Effector memory CD8-positive, alpha-beta T cell (primary cell): Measurements from ENCODE around the gene PCGF3.
"Not testable (repeated sequence)": the region's sequence is repeated elsewhere in the genome, so short reads cannot be mapped to it uniquely, and the experiment has no call there.

Source experiments
- ATAC-seq: fragments of 150-1000 bp; cut with Tn5 transposase; replicated peaks from 2 replicates; pipeline ENCODE4 v1.10.0; 2021; ENCODE audit warnings: mild to moderate bottlenecking, moderate library complexity
- DNase-seq, 3 experiments: peaks; one replicate each; pipeline ENCODE4 v3.0.0; 2021
- H3K27ac Mint-ChIP-seq, 2 donors: one replicate each; pipeline ENCODE4 v1.8.0; 2022; ENCODE audit warnings: mild to moderate bottlenecking in 2 of 2, mixed read lengths in 2 of 2, moderate library complexity in 2 of 2
- H3K27me3 Mint-ChIP-seq, 2 donors: one replicate each; pipeline ENCODE4 v1.8.0; 2022; ENCODE audit warnings: mixed read lengths in 2 of 2
- H3K36me3 Mint-ChIP-seq: one replicate; pipeline ENCODE4 v1.8.0; 2022; ENCODE audit warnings: mild to moderate bottlenecking, moderate library complexity, mixed read lengths; ENCODE audit not compliant: insufficient read depth
- H3K4me1 Mint-ChIP-seq, 2 donors: one replicate each; pipeline ENCODE4 v1.8.0; 2022; ENCODE audit warnings: low read depth in 2 of 2, mixed read lengths in 2 of 2
- H3K4me3 Mint-ChIP-seq, 2 donors: one replicate each; pipeline ENCODE4 v1.8.0; 2022; ENCODE audit warnings: mild to moderate bottlenecking in 2 of 2, mixed read lengths in 2 of 2, moderate library complexity in 2 of 2
- H3K9me3 Mint-ChIP-seq, 2 donors: one replicate each; pipeline ENCODE4 v1.8.0; 2022; ENCODE audit warnings: mixed read lengths in 2 of 2

Gene PCGF3

DNA sequence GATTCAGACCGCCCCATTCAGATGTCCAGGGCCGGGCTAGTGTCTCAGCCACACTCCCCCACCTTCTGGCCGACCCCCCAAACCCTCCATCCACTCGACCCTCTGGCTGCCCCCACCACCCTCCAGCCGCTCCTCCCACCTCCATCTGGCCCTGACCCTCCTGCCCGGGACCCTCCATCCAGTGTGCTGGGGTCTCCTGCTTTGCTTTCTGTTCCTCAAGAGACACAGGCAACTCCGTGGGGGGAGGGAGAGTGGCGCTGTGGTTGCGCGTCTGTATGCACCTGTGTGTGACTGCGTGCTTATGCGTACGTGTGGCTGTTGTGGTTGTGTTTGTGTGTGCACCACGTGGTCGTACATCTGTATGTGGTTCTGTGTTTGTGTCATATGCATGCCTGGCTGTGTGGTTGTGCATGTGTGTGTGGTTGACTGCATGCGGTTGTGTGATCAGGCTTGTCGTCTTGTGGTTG, 87.0 kb downstream of the PCGF3 start:
- no peak for DNase-seq
- Mint-ChIP-seq H3K4me1 (peaks cover 11 to 17% of the 10 kb centered on the region in 2 donors), H3K4me3 (peak overlapping the region; percentile 66 to 74), H3K36me3 (peaks cover 6% of the 10 kb centered on the region), H3K9me3 (no peaks in the 10 kb centered on the region), H3K27me3 (peaks cover 29 to 34% of the 10 kb centered on the region in 2 donors), H3K27ac (peak overlapping the region; percentile 18 to 60)
- ATAC-seq, result peak; percentile 77

DNA sequence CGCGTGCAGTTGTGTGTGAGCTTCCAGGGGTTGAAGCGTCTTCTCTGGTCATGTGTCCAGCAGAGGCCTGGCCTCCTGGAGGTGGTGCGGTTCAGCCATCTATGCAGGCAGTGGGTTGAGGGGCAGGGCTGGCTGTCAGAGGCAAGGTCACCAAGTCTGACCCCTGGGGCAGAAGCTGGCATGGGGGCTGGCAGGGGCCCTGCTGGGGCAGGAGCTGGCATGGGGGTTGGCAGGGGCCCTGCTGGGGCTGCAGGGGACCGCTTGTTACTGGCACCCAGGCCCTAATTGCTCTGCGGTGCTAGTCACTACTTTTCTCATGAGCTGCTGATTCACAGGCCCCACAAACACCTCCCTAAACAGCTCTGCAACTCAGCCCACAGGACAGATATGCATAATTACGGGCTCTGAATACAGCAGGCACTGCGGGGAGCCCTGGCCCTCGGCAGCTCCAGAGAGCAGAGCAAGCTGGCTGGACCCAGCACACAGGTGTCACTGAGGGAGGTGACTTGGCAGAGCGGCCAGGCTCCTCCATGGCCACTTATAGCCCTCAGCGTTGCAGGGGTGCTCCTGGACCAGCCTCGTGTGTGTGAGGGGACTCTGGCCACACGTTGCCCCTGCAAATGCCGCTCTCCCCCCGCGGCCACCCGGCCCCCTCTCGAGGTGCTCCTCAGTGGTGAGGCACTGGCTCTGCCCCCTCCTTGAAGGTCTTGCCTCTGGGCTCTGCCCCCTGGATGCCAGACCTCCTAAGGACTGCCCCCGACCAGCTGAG, 87.6 kb downstream of the PCGF3 start:
- Mint-ChIP-seq H3K27me3 (peaks cover 28 to 34% of the 10 kb centered on the region in 2 donors), H3K27ac (peak overlapping the region; percentile 18 to 60)

GRCh38 chr4:793941-794621, 88.4 kb downstream of the PCGF3 start:
- ATAC-seq, result no peak
- Mint-ChIP-seq H3K9me3 (no peaks in the 10 kb centered on the region), H3K4me1 (peaks cover 14 to 22% of the 10 kb centered on the region in 2 donors), H3K27me3 (peaks cover 28 to 34% of the 10 kb centered on the region in 2 donors), H3K27ac (no peak overlapping the region), H3K36me3 (peaks cover 6% of the 10 kb centered on the region), H3K4me3 (peak overlapping the region; percentile 10 to 67)
- no peak for DNase-seq

More for the DNA sequence above, 87.6 kb downstream of the PCGF3 start:
- H3K9me3 Mint-ChIP-seq, result no peaks in the 10 kb centered on the region
- peaks cover 11 to 18% of the 10 kb centered on the region in 2 donors for H3K4me1 Mint-ChIP-seq
- no peak for DNase-seq
- peak; percentile 16 for ATAC-seq
- H3K4me3 Mint-ChIP-seq, result peak overlapping the region; percentile 66 to 74
- peaks cover 6% of the 10 kb centered on the region for H3K36me3 Mint-ChIP-seq

DNA sequence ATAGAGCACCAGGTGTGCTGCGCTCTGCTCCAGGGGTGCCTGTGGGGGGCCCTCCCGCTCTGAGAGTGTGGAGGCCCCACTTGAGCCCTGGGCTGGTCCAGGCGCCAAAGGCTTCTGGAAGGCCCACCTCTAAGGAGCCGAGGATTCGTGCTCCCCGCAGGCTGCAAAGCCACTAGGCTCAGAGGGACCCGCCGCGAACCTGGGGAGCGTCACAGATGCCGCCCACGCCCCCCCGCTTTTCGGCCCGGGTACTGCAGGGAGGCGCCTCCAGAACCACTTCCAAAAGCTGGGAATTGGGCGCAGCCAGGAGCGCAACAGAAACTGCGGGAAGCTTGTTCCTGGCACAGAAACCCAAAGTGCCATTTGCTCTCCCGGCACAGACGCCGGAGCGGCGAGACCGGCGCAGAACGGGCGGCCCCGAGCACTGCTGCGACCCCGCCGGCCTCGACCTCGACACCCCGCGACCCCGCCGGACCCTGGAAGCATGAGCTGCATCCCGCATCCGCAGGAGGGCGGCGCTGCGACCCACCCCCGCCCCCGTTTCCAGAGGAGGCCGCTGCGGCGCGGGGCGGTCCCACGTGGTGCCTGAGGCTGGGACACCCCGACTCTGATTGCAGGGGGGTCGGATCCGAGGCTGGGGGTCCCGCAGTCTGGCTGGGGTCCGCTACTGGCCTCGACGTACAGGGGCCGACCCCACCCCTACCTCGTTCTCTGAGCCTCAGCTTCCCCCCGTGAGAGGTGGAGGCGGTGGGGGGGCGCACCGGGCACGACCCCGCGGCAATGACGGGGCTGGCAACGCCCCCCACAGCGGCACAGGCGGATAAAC, 89.5 kb downstream of the PCGF3 start:
- peak overlapping the region in 1 of 2 donors; percentile 67 for H3K4me3 Mint-ChIP-seq
- H3K4me1 Mint-ChIP-seq, result peaks cover 20 to 27% of the 10 kb centered on the region in 2 donors
- ATAC-seq, result no peak
- no peaks in the 10 kb centered on the region for H3K9me3 Mint-ChIP-seq
- peaks cover 28 to 34% of the 10 kb centered on the region in 2 donors for H3K27me3 Mint-ChIP-seq
- no peak for DNase-seq
- H3K27ac Mint-ChIP-seq, result no peak overlapping the region
- H3K36me3 Mint-ChIP-seq, result peaks cover 9% of the 10 kb centered on the region

DNA sequence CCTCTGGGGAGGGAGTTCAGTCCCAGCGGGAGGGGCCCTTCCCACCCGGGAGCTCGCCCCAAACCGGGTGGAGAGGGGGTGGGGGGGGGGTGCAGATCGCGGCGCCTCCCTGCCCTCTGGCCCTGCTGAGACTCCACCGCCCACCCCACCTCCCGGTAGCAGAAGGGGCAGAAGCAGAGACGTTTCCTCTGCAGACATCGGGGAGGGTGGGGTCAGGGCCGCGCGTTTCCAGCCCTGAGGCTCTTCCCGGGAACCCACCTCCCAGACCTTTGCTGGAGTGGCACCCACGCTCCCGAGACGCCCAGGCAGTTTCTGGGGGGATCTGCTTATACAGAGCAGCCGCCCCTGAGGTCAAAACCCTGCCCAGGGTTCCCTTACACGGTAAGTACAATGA, 90.1 kb downstream of the PCGF3 start:
- Mint-ChIP-seq H3K36me3 (peaks cover 9% of the 10 kb centered on the region), H3K4me3 (peak overlapping the region in 1 of 2 donors; percentile 57), H3K4me1 (peaks cover 18 to 28% of the 10 kb centered on the region in 2 donors), H3K27ac (no peak overlapping the region), H3K27me3 (peaks cover 28 to 30% of the 10 kb centered on the region in 2 donors), H3K9me3 (no peaks in the 10 kb centered on the region)
- DNase-seq (no peak), ATAC-seq (no peak)

DNA sequence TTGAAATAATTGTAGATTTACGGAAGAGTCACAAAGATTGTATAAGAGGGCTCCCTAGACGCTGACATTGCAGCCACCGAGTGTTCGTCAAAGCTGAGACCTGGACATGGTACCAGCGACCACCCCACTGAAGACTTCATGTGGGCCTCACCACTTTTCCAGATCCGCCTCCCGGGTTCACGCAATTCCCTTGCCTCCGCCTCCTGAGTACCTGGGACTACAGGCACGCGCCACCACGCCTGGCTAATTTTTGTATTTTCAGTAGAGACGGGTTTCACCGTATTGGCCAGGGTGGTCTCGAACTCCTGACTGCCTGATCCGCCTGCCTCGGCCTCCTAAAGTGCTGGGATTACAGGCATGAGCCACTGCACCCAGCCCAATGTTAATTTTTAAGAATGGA, 90.6 kb downstream of the PCGF3 start:
- Mint-ChIP-seq H3K27ac (no peak overlapping the region), H3K4me3 (peak overlapping the region in 1 of 2 donors; percentile 57), H3K36me3 (peaks cover 9% of the 10 kb centered on the region), H3K4me1 (peaks cover 16 to 28% of the 10 kb centered on the region in 2 donors), H3K9me3 (no peaks in the 10 kb centered on the region), H3K27me3 (peaks cover 27 to 28% of the 10 kb centered on the region in 2 donors)
- ATAC-seq (no peak), DNase-seq (no peak)

DNA sequence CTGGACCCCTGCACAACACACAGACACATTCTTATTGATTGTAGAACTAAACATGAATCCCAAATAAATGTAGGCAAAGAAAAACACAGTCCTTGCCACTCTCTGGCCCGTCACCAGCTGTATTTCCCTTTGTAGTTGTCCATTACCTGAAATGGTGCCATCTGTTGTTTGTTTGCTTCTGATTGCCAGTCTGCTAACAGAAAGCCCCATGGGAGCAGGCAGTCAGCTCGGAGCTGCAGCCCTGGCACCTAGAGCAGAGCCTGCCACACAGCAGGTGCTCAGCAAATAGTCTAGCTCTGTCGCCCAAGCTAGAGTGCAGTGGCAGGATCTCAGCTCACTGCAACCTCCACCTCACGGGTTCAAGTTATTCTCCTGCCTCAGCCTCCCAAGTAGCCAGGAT, 91.4 kb downstream of the PCGF3 start:
- Mint-ChIP-seq H3K4me3 (no peak overlapping the region), H3K36me3 (peaks cover 9% of the 10 kb centered on the region), H3K4me1 (peaks cover 16 to 28% of the 10 kb centered on the region in 2 donors), H3K27me3 (peaks cover 27 to 28% of the 10 kb centered on the region in 2 donors), H3K9me3 (no peaks in the 10 kb centered on the region), H3K27ac (no peak overlapping the region)
- DNase-seq (no peak), ATAC-seq (no peak)

DNA sequence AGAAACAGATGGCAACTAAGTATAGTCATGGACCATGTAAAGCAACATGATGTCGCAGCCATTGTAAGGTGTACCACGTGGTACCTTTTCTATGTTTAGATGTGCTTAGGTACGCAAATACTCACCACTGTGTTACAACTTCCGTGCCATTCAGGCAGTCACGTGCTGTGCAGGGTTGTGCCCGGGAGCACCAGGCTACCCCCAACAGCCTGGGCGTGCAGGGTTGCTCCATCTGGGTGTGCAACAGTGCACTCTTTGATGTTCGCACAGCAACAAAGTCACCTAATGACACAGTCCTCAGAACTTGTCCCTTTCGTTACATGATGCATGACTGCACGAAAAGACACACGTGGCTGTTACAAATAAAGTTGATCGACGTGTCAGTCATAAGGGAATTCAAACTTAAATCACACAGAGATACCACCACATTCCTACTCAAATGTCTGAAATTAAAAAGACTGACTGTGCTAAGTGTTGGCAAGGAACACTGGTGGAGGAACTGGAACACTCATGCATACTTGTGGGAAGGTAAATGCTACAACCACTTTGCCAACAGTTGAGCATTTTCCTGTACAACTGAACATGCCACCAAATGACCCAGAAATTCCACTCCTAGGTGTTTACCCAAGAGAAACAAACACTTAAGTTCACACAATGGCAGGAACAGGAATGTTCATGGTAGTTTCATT, 95.9 kb downstream of the PCGF3 start:
- Mint-ChIP-seq H3K27ac (no peak overlapping the region), H3K27me3 (peaks cover 15 to 18% of the 10 kb centered on the region in 2 donors), H3K36me3 (peaks cover 2% of the 10 kb centered on the region), H3K4me1 (peaks cover 10 to 12% of the 10 kb centered on the region in 2 donors), H3K4me3 (no peak overlapping the region), H3K9me3 (no peaks in the 10 kb centered on the region)
- DNase-seq (no peak), ATAC-seq (no peak)

DNA sequence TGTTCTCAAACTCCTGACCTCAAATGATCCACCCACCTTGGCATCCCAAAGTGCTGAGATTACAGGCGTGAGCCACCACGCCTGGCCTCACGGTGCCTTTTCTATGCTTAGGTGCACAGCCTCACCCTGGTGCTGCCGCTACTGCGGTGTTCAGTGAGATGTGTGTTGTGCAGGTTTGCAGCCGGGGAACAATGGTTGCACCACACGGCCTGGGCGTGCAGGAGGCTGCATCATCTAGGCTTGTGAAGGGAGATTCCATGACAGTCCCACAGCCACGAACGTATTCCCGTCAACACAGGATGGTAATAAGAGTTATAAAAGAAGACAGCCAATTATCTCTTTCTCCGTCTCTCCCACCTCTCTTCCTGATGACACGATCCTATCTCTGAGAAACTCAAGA, 98.3 kb downstream of the PCGF3 start:
- peaks cover 2% of the 10 kb centered on the region for H3K36me3 Mint-ChIP-seq
- peaks cover 9 to 12% of the 10 kb centered on the region in 2 donors for H3K4me1 Mint-ChIP-seq
- no peak overlapping the region for H3K27ac Mint-ChIP-seq
- DNase-seq (no peak), ATAC-seq (no peak)
- no peaks in the 10 kb centered on the region for H3K9me3 Mint-ChIP-seq
- no peak overlapping the region for H3K4me3 Mint-ChIP-seq
- H3K27me3 Mint-ChIP-seq, result peaks cover 15 to 25% of the 10 kb centered on the region in 2 donors

GRCh38 chr4:804804-805203, 99.2 kb downstream of the PCGF3 start:
- Mint-ChIP-seq H3K27me3 (peaks cover 15 to 25% of the 10 kb centered on the region in 2 donors), H3K36me3 (peaks cover 1% of the 10 kb centered on the region), H3K4me3 (no peak overlapping the region), H3K9me3 (no peaks in the 10 kb centered on the region), H3K4me1 (peaks cover 4 to 7% of the 10 kb centered on the region in 2 donors), H3K27ac (no peak overlapping the region)
- no peak for DNase-seq
- ATAC-seq, result no peak

DNA sequence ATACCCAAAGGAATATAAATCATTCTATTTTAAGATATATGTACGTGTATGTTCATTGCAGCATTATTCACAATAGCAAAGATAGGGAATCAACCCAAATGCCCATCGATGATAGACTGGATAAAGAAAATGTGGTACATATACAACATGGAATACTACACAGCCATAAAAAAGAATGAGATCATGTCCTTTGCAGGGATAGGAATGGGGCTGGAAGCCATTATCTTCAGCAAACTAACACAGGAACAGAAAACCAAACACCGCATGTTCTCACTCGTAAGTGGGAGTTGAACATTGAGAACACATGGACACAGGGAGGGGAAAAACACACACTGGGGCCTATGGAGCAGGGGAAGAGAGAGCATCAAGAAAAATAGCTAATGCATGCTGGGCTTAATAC, 101.3 kb downstream of the PCGF3 start:
- ATAC-seq, H3K36me3 Mint-ChIP-seq, H3K9me3 Mint-ChIP-seq, H3K27ac Mint-ChIP-seq, H3K4me3 Mint-ChIP-seq, H3K4me1 Mint-ChIP-seq, DNase-seq: not testable (repeated sequence)
- H3K27me3 Mint-ChIP-seq, result peaks cover 35 to 36% of the 10 kb centered on the region in 2 donors

- Mint-ChIP-seq H3K4me3 (no peak overlapping the region), H3K27ac (no peak overlapping the region), H3K9me3 (no peaks in the 10 kb centered on the region), H3K4me1 (peaks cover 0 to 5% of the 10 kb centered on the region in 2 donors), H3K27me3 (peaks cover 40 to 44% of the 10 kb centered on the region in 2 donors), H3K36me3 (no peaks in the 10 kb centered on the region)
- no peak for ATAC-seq
- DNase-seq, result no peak
Measured at GRCh38 chr4:807792-808191, 102.2 kb downstream of the PCGF3 start.
